OCI-LY3 (cell line): Measurements from ENCODE around the gene NECAB3.

Experiments used
- EZH2phosphoT487 ChIP-seq: fragments of 200-600 bp; shearing (Covaris generic); IDR thresholded peaks from 2 replicates; pipeline ENCODE4 v1.6.1; 2018; ENCODE audit warnings: antibody characterized with exemption, mixed run types, low read depth
- TF ChIP-seq, protein P1 (sequence below): fragments of 200-600, 300-600 bp; sonication (generic); IDR thresholded peaks from 2 replicates; pipeline ENCODE4 v1.5.1; 2014; ENCODE audit warnings: antibody characterized with exemption, low read length, low read depth

DNA sequence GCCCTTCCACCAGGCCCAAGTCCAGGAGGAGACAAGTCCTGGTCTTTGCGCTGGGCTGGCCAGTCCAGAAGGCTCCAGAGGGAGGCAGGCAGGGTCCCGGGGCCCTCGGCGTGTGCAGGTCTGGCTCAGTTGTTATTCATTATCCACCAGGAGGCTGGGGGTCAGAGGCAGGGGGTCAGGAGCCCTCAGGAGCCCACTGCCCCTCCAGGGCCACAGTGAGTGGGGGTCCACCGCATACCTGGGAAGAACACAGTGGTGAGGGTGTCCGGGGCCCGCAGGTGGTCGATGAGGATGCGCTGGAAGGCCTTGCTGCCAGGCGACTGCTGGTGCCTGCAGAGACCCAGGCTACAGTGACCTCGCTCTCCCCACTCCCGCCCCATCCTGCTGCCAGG, 16.5 kb downstream of the NECAB3 start:
- TF ChIP-seq, protein P1, sequence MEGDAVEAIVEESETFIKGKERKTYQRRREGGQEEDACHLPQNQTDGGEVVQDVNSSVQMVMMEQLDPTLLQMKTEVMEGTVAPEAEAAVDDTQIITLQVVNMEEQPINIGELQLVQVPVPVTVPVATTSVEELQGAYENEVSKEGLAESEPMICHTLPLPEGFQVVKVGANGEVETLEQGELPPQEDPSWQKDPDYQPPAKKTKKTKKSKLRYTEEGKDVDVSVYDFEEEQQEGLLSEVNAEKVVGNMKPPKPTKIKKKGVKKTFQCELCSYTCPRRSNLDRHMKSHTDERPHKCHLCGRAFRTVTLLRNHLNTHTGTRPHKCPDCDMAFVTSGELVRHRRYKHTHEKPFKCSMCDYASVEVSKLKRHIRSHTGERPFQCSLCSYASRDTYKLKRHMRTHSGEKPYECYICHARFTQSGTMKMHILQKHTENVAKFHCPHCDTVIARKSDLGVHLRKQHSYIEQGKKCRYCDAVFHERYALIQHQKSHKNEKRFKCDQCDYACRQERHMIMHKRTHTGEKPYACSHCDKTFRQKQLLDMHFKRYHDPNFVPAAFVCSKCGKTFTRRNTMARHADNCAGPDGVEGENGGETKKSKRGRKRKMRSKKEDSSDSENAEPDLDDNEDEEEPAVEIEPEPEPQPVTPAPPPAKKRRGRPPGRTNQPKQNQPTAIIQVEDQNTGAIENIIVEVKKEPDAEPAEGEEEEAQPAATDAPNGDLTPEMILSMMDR = no peak
- no peak for TF ChIP-seq EZH2phosphoT487
